Testis (tissue), 3 donors: ENCODE results near the gene ARHGAP32. TPM values are rescaled to one million over a fixed set of nuclear protein-coding genes. Genes with fewer than 3 reads are reported as not detected.
"Not testable (repeated sequence)": the region's sequence is repeated elsewhere in the genome, so short reads cannot be mapped to it uniquely, and the experiment has no call there.

Experiments used
- DNase-seq: peaks from one replicate; pipeline ENCODE4 v3.0.0-alpha.2; 2019
- H3K27ac ChIP-seq, 2 donors: fragments of 200-600 bp; sonication (generic); one replicate each; pipeline ENCODE4 v1.5.1; 2019
- H3K27me3 ChIP-seq: fragments of 200-600 bp; sonication (generic); one replicate; pipeline ENCODE4 v1.5.1; 2019
- H3K36me3 ChIP-seq: fragments of 200-600 bp; sonication (generic); one replicate; pipeline ENCODE4 v1.5.1; 2017; ENCODE audit warnings: low read depth; ENCODE audit errors: missing control alignments
- H3K4me1 ChIP-seq: fragments of 200-600 bp; sonication (generic); one replicate; pipeline ENCODE4 v1.5.1; 2019
- H3K4me3 ChIP-seq, 2 donors: fragments of 200-600 bp; sonication (generic); one replicate each; pipeline ENCODE4 v1.5.1; 2017 to 2019
- H3K9me3 ChIP-seq: fragments of 200-600 bp; sonication (generic); one replicate; pipeline ENCODE4 v1.5.1; 2017
- POLR2A ChIP-seq: fragments of 450-650 bp; IDR thresholded peaks from one replicate; pipeline ENCODE4 v1.6.1; 2017; ENCODE audit warnings: antibody characterized with exemption, mild to moderate bottlenecking, moderate library complexity
- WGBS, 2 donors: methylation state at CpG; one replicate each; pipeline ENCODE4 v1.1.5; 2018; 5-methylcytosine and 5-hydroxymethylcytosine counted together
- intact Hi-C: fragments of 100-400 bp; cut with DNase I; formaldehyde crosslinking; loops from one replicate; pipeline ENCODE4 v1.15.1; 2023; ENCODE audit warnings: low total_unique reads
- polyA plus RNA-seq: library from polyadenylated mRNA; stranded (reverse); fragments of 350-450 nt; fragmentation: Illumina TruSeq; extraction: RNeasy Lipid Tissue Mini Kit (QIAGEN cat#74804); gene quantifications from one replicate; pipeline ENCODE4 v1.2.3, GENCODE V29; 2014; ENCODE audit warnings: low read depth, low replicate concordance; ENCODE audit not compliant: insufficient read depth
- total RNA-seq, 2 donors: library from RNA; depleted of rRNA; stranded (reverse); fragments of >200 nt; gene quantifications; one replicate each; pipeline ENCODE4 v1.2.3, GENCODE V29; 2016
- TF ChIP-seq, protein P1 (sequence below), 3 experiments: fragments of 450-650 bp in 2 of 3; fragments of 200-600 bp in 1 of 3; sonication (generic) in 1 of 3; IDR thresholded peaks; one replicate each; pipeline ENCODE4 v1.5.1; 2016 to 2019; ENCODE audit warnings: antibody characterized with exemption in 3 of 3, mild to moderate bottlenecking in 2 of 3, moderate library complexity in 1 of 3

The ARHGAP32 gene
- total and polyA plus RNA-seq, 3 donors from 2014 or later, result 33.0 to 58.1 (median 53.8) TPM

DNA sequence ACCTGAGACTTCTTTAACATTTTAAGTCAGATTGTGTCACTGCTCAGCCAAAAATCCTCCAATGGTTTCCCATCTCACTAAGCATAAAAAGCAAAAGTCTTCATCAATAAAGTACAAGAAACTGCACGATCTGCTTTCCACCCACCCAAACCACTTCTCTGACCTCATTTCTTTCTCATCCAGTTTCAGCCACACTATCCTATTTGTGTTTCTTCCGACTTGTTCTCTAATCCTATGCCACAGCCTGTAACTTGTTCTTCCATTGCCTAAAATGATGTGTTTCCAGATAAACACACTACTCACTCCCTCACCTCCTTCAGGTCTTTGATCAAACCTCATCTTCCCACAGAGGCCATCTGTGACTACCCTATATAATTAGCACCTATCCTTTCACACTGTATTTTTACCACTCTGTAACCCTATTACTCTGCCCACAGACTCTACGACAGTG lies 28.4 kb downstream of the ARHGAP32 start:
- Histone ChIP-seq H3K36me3 (no peaks in the 10 kb centered on the region), H3K4me1 (no peaks in the 10 kb centered on the region), H3K27ac (no peak overlapping the region), H3K27me3 (no peaks in the 10 kb centered on the region), H3K9me3 (no peaks in the 10 kb centered on the region), H3K4me3 (no peak overlapping the region)
- TF ChIP-seq, protein P1, sequence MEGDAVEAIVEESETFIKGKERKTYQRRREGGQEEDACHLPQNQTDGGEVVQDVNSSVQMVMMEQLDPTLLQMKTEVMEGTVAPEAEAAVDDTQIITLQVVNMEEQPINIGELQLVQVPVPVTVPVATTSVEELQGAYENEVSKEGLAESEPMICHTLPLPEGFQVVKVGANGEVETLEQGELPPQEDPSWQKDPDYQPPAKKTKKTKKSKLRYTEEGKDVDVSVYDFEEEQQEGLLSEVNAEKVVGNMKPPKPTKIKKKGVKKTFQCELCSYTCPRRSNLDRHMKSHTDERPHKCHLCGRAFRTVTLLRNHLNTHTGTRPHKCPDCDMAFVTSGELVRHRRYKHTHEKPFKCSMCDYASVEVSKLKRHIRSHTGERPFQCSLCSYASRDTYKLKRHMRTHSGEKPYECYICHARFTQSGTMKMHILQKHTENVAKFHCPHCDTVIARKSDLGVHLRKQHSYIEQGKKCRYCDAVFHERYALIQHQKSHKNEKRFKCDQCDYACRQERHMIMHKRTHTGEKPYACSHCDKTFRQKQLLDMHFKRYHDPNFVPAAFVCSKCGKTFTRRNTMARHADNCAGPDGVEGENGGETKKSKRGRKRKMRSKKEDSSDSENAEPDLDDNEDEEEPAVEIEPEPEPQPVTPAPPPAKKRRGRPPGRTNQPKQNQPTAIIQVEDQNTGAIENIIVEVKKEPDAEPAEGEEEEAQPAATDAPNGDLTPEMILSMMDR (IDR thresholded peaks at IDR 0.05), result no peak
- TF ChIP-seq POLR2A, result no peak
- intact Hi-C loops, result no loop called here
- 90 to 93% methylated on average over 3 of the region's 3 CpGs for WGBS, 2 donors
- no peak for DNase-seq

DNA sequence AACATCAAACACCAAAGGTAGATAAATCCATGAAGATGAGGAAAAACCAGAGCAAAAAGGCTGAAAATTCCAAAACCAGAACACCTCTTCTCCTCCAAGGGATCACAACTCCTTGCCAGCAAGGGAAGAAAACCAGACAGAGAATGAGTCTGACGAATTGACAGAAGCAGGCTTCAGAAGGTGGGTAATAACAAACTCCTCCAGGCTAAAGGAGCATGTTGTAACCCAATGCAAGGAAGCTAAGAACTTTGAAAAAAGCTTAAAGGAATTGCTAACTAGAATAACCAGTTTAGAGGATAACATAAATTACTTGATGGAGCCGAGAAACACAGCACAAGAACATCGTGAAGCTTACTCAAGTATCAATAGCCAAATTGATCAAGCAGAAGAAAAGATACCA lies 35.0 kb downstream of the ARHGAP32 start:
- H3K36me3 ChIP-seq, DNase-seq, H3K27ac ChIP-seq, intact Hi-C loops, H3K4me1 ChIP-seq, H3K4me3 ChIP-seq, H3K9me3 ChIP-seq, H3K27me3 ChIP-seq: not testable (repeated sequence)
- 92 to 94% methylated on average over 3 of the region's 3 CpGs for WGBS, 2 donors

GRCh38 chr11:129155745-129156144 lies 36.4 kb downstream of the ARHGAP32 start:
- no peaks in the 10 kb centered on the region for H3K27me3 ChIP-seq
- no peaks in the 10 kb centered on the region for H3K9me3 ChIP-seq
- TF ChIP-seq POLR2A, result no peak
- TF ChIP-seq, protein P1 (IDR thresholded peaks at IDR 0.05), result no peak
- intact Hi-C loops, result no loop called here
- DNase-seq, result no peak
- no peaks in the 10 kb centered on the region for H3K4me1 ChIP-seq
- H3K27ac ChIP-seq, result no peak overlapping the region
- 89 to 92% methylated on average over 5 to 9 of the region's 9 CpGs for WGBS, 2 donors
- H3K36me3 ChIP-seq, result no peaks in the 10 kb centered on the region
- H3K4me3 ChIP-seq, result no peak overlapping the region

- DNase-seq, result no peak
- TF ChIP-seq POLR2A, result no peak
- TF ChIP-seq, protein P1 (IDR thresholded peaks at IDR 0.05), result no peak
- no peaks in the 10 kb centered on the region for H3K36me3 ChIP-seq
- intact Hi-C loops, result no loop called here
- 83 to 91% methylated on average over 2 of the region's 2 CpGs for WGBS, 2 donors
- no peaks in the 10 kb centered on the region for H3K9me3 ChIP-seq
- no peak overlapping the region for H3K4me3 ChIP-seq
- no peaks in the 10 kb centered on the region for H3K4me1 ChIP-seq
- no peaks in the 10 kb centered on the region for H3K27me3 ChIP-seq
- no peak overlapping the region for H3K27ac ChIP-seq
Observed at GRCh38 chr11:129148487-129148886, 43.6 kb downstream of the ARHGAP32 start.

DNA sequence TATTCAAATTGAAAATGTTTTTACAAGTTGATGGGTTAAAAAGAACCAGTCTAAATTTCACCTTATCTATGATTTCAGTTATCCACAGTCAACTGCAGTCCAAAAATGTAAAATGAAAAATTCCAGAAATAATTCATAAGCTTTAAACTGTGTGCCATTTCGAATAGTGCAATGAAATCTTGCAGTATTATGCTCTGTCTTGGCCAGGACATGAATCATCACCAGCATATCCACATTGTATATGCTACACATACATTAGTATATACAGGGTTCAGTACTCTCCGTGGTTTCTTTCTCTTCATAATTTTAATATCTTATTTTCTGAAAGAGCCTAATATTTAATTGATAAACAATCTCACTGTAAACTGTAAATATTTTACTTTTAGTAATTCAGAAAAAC lies 45.9 kb downstream of the ARHGAP32 start:
- DNase-seq, result no peak
- Histone ChIP-seq H3K27ac (no peak overlapping the region), H3K4me1 (no peaks in the 10 kb centered on the region), H3K27me3 (no peaks in the 10 kb centered on the region), H3K9me3 (no peaks in the 10 kb centered on the region), H3K4me3 (no peak overlapping the region), H3K36me3 (no peaks in the 10 kb centered on the region)
- 88 to 94% methylated on average over 2 of the region's 2 CpGs for WGBS, 2 donors
- intact Hi-C loops, result no loop called here
- TF ChIP-seq, protein P1 (IDR thresholded peaks at IDR 0.05), result no peak
- no peak for TF ChIP-seq POLR2A
